H9 (cell line): ENCODE data around the gene MRPS26. TPM values are rescaled to one million over a fixed set of nuclear protein-coding genes. Genes with fewer than 3 reads are reported as not detected.
A peak's percentile ranks its signal among the peaks of the same experiment; 100 is the strongest.

ENCODE experiments used
- DNase-seq: peaks from one replicate; pipeline ENCODE4 v3.0.0-alpha.2; 2017
- H2AFZ ChIP-seq: one replicate; pipeline ENCODE4 v1.6.1; 2013; ENCODE audit warnings: mild to moderate bottlenecking, low read length, control low read depth, moderate library complexity
- H2AK5ac ChIP-seq: 2 replicates; pipeline ENCODE4 v1.6.1; 2013; ENCODE audit warnings: low read length, control low read depth, mixed read lengths; ENCODE audit not compliant: insufficient read length
- H2BK120ac ChIP-seq: one replicate; pipeline ENCODE4 v1.6.1; 2013; ENCODE audit warnings: low read depth, mild to moderate bottlenecking, low read length, control low read depth, inconsistent platforms; ENCODE audit not compliant: poor library complexity, severe bottlenecking
- H2BK12ac ChIP-seq: 2 replicates; pipeline ENCODE4 v1.6.1; 2013; ENCODE audit warnings: low read length, control low read depth, mixed read lengths, low read depth; ENCODE audit not compliant: insufficient read length
- H2BK15ac ChIP-seq: 2 replicates; pipeline ENCODE4 v1.6.1; 2013; ENCODE audit warnings: low read depth, low read length, control low read depth
- H2BK20ac ChIP-seq: one replicate; pipeline ENCODE4 v1.6.1; 2013; ENCODE audit warnings: low read depth, mild to moderate bottlenecking, low read length, control low read depth, inconsistent platforms; ENCODE audit not compliant: poor library complexity, severe bottlenecking
- H2BK5ac ChIP-seq: 2 replicates; pipeline ENCODE4 v1.6.1; 2013; ENCODE audit warnings: low read length, control low read depth, mixed read lengths; ENCODE audit not compliant: insufficient read length
- H3K14ac ChIP-seq: 2 replicates; pipeline ENCODE4 v1.6.1; 2013; ENCODE audit warnings: low read length, control low read depth; ENCODE audit not compliant: insufficient read depth
- H3K18ac ChIP-seq: 2 replicates; pipeline ENCODE4 v1.6.1; 2013; ENCODE audit warnings: low read depth, mild to moderate bottlenecking, mixed read lengths, low read length, control low read depth; ENCODE audit not compliant: insufficient read length
- H3K23ac ChIP-seq: 2 replicates; pipeline ENCODE4 v1.6.1; 2013; ENCODE audit warnings: low read length, control low read depth, mixed read lengths, low read depth; ENCODE audit not compliant: insufficient read length
- H3K23me2 ChIP-seq: 2 replicates; pipeline ENCODE4 v1.6.1; 2013; ENCODE audit warnings: low read depth, mild to moderate bottlenecking, mixed read lengths, low read length, control low read depth; ENCODE audit not compliant: insufficient read length, poor library complexity, severe bottlenecking
- H3K27ac ChIP-seq: 2 replicates; pipeline ENCODE4 v1.5.1; 2013; ENCODE audit warnings: low read length, control low read depth, mixed read lengths, low read depth; ENCODE audit not compliant: insufficient read length
- H3K27me3 ChIP-seq: 2 replicates; pipeline ENCODE4 v1.6.1; 2013; ENCODE audit warnings: low read length, control low read depth, inconsistent platforms; ENCODE audit not compliant: insufficient read depth
- H3K4ac ChIP-seq: 2 replicates; pipeline ENCODE4 v1.6.1; 2013; ENCODE audit warnings: low read depth, mild to moderate bottlenecking, control low read depth, inconsistent platforms, low read length, moderate library complexity
- H3K4me1 ChIP-seq: 2 replicates; pipeline ENCODE4 v1.6.1; 2013; ENCODE audit warnings: low read length, control low read depth, inconsistent platforms; ENCODE audit not compliant: insufficient read depth
- H3K4me2 ChIP-seq: 2 replicates; pipeline ENCODE4 v1.6.1; 2013; ENCODE audit warnings: low read length, control low read depth, mixed read lengths; ENCODE audit not compliant: insufficient read length, insufficient read depth
- H3K56ac ChIP-seq: 2 replicates; pipeline ENCODE4 v1.6.1; 2013; ENCODE audit warnings: low read depth, mild to moderate bottlenecking, mixed read lengths, low read length, control low read depth; ENCODE audit not compliant: insufficient read length
- H3K79me1 ChIP-seq: 2 replicates; pipeline ENCODE4 v1.6.1; 2013; ENCODE audit warnings: low read depth, mild to moderate bottlenecking, moderate library complexity, low read length, control low read depth, inconsistent platforms; ENCODE audit not compliant: insufficient read depth, poor library complexity, severe bottlenecking
- H3K79me2 ChIP-seq: 2 replicates; pipeline ENCODE4 v1.6.1; 2013; ENCODE audit warnings: low read length, control low read depth, inconsistent platforms; ENCODE audit not compliant: insufficient read depth
- H3K9ac ChIP-seq: 2 replicates; pipeline ENCODE4 v1.6.1; 2013; ENCODE audit warnings: low read length, control low read depth, mixed read lengths; ENCODE audit not compliant: insufficient read length; ENCODE audit errors: extremely low read depth
- H3K9me3 ChIP-seq: one replicate; pipeline ENCODE4 v1.6.1; 2013; ENCODE audit warnings: low read depth, low read length, inconsistent platforms; ENCODE audit not compliant: control insufficient read depth
- H3T11ph ChIP-seq: one replicate; pipeline ENCODE4 v1.6.1; 2013; ENCODE audit warnings: mild to moderate bottlenecking, low read length, control low read depth, inconsistent platforms
- H4K20me1 ChIP-seq: one replicate; pipeline ENCODE4 v1.6.1; 2013; ENCODE audit not compliant: control insufficient read depth, insufficient read length, insufficient read depth
- H4K5ac ChIP-seq: 2 replicates; pipeline ENCODE4 v1.6.1; 2013; ENCODE audit warnings: low read depth, mild to moderate bottlenecking, mixed read lengths, low read length, control low read depth; ENCODE audit not compliant: insufficient read length
- H4K8ac ChIP-seq: replicated peaks from 2 replicates; pipeline ENCODE4 v1.6.1; 2013; ENCODE audit warnings: low read length, control low read depth, mixed read lengths, low read depth; ENCODE audit not compliant: insufficient read length
- H4K91ac ChIP-seq: 2 replicates; pipeline ENCODE4 v1.6.1; 2013; ENCODE audit warnings: low read depth, mild to moderate bottlenecking, moderate library complexity, mixed read lengths, low read length, control low read depth; ENCODE audit not compliant: insufficient read length
- H3K27ac Mint-ChIP-seq, 3 experiments: 2 replicates in 2 of 3; 3 replicates in 1 of 3; pipeline ENCODE4 v1.8.0; 2020 to 2021; ENCODE audit warnings: mixed read lengths in 3 of 3, mild to moderate bottlenecking in 1 of 3, moderate library complexity in 1 of 3
- H3K27me3 Mint-ChIP-seq: 2 replicates; pipeline ENCODE4 v1.8.0; 2021; ENCODE audit warnings: low read depth, mild to moderate bottlenecking, moderate library complexity, mixed read lengths
- H3K36me3 Mint-ChIP-seq, 3 experiments: 2 replicates in 2 of 3; 3 replicates in 1 of 3; pipeline ENCODE4 v1.8.0; 2020 to 2021; ENCODE audit warnings: low read depth in 3 of 3, mixed read lengths in 3 of 3; ENCODE audit not compliant: insufficient read depth in 1 of 3
- H3K4me1 Mint-ChIP-seq, 2 experiments: 2 replicates each; pipeline ENCODE4 v1.8.0; 2020; ENCODE audit warnings: mixed read lengths in 2 of 2
- H3K4me3 Mint-ChIP-seq, 2 experiments: 2 replicates in 1 of 2; 3 replicates in 1 of 2; pipeline ENCODE4 v1.8.0; 2020 to 2021; ENCODE audit warnings: mild to moderate bottlenecking in 2 of 2, mixed read lengths in 2 of 2, moderate library complexity in 1 of 2
- H3K9me3 Mint-ChIP-seq, 2 experiments: 2 replicates in 1 of 2; 3 replicates in 1 of 2; pipeline ENCODE4 v1.8.0; 2020; ENCODE audit warnings: mild to moderate bottlenecking in 2 of 2, mixed read lengths in 2 of 2, moderate library complexity in 1 of 2
- WGBS: extraction: QIAGEN DNeasy Blood & Tissue Kit; methylation state at CpG from one replicate; pipeline ENCODE4 v1.1.7; 2013; ENCODE audit warnings: missing lambda C conversion rate, low lambda C conversion rate, mixed read lengths; ENCODE audit not compliant: insufficient read length; ENCODE audit errors: extremely low coverage; 5-methylcytosine and 5-hydroxymethylcytosine counted together
- total RNA-seq: library from RNA; stranded (reverse); gene quantifications from 2 replicates; pipeline ENCODE4 v1.2.1, GENCODE V29; 2021
- TF ChIP-seq, protein P1 (sequence below): fragments of 200-600 bp; sonication (generic); conservative IDR thresholded peaks from 3 replicates; pipeline ENCODE4 v1.8.0; 2021; ENCODE audit warnings: antibody characterized with exemption, mild to moderate bottlenecking

MRPS26 gene
- total RNA-seq, 1 experiment from 2014 or later, result 97.6 TPM

- no peak within 1 kb of the TSS for H2BK20ac ChIP-seq
- peaks cover 57% of the 10 kb centered on the region for H3K27me3 Mint-ChIP-seq
- H2BK12ac ChIP-seq, result no peak within 1 kb of the TSS
- H2BK15ac ChIP-seq, result no peak within 1 kb of the TSS
- peaks cover 0 to 8% of the 10 kb centered on the region in 2 experiments; a peak in 1 of 4 replicates for H3K4me1 Mint-ChIP-seq
- no peak within 1 kb of the TSS for H2AK5ac ChIP-seq
- no peak within 1 kb of the TSS; a peak in 1 of 7 replicates for H3K27ac Mint-ChIP-seq
- peak within 1 kb of the TSS; percentile 42 to 70; a peak in 4 of 5 replicates for H3K4me3 Mint-ChIP-seq
- no peak within 1 kb of the TSS for H2BK120ac ChIP-seq
- TF ChIP-seq, protein P1, sequence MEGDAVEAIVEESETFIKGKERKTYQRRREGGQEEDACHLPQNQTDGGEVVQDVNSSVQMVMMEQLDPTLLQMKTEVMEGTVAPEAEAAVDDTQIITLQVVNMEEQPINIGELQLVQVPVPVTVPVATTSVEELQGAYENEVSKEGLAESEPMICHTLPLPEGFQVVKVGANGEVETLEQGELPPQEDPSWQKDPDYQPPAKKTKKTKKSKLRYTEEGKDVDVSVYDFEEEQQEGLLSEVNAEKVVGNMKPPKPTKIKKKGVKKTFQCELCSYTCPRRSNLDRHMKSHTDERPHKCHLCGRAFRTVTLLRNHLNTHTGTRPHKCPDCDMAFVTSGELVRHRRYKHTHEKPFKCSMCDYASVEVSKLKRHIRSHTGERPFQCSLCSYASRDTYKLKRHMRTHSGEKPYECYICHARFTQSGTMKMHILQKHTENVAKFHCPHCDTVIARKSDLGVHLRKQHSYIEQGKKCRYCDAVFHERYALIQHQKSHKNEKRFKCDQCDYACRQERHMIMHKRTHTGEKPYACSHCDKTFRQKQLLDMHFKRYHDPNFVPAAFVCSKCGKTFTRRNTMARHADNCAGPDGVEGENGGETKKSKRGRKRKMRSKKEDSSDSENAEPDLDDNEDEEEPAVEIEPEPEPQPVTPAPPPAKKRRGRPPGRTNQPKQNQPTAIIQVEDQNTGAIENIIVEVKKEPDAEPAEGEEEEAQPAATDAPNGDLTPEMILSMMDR, result no peak
- no peak within 1 kb of the TSS for H4K91ac ChIP-seq
- no peaks in the 10 kb centered on the region for H3K79me1 ChIP-seq
- H3K36me3 Mint-ChIP-seq, result no peaks in the 10 kb centered on the region; a peak in 2 of 7 replicates
- no peak within 1 kb of the TSS for H2AFZ ChIP-seq
- no CpG with 5 or more reads among the region's 28 CpGs for WGBS
- H3T11ph ChIP-seq, result no peak within 1 kb of the TSS
- no peak within 1 kb of the TSS for H3K18ac ChIP-seq
- H3K9me3 ChIP-seq, result no peaks in the 10 kb centered on the region
- no peak within 1 kb of the TSS for H3K27ac ChIP-seq
- no peak within 1 kb of the TSS for H3K23ac ChIP-seq
- H3K23me2 ChIP-seq, result peaks cover 4% of the 10 kb centered on the region
- no peak within 1 kb of the TSS for H2BK5ac ChIP-seq
- H3K9ac ChIP-seq, result no peak within 1 kb of the TSS
- peaks cover 0 to 2% of the 10 kb centered on the region in 2 experiments; a peak in 1 of 5 replicates for H3K9me3 Mint-ChIP-seq
- no peak within 1 kb of the TSS for H3K4ac ChIP-seq
- H3K56ac ChIP-seq, result no peak within 1 kb of the TSS
- no peak within 1 kb of the TSS for H3K14ac ChIP-seq
- H3K27me3 ChIP-seq, result peaks cover 29% of the 10 kb centered on the region
- H4K8ac ChIP-seq, result no peak within 1 kb of the TSS
- DNase-seq, result no peak
- peak within 1 kb of the TSS; percentile 77 for H3K4me2 ChIP-seq
- no peak within 1 kb of the TSS for H4K5ac ChIP-seq
- H3K4me1 ChIP-seq, result no peaks in the 10 kb centered on the region; the same call in 1 of the 2 replicates
- H4K20me1 ChIP-seq, result no peaks in the 10 kb centered on the region
- H3K79me2 ChIP-seq, result no peaks in the 10 kb centered on the region
Measured at GRCh38 chr20:3084283-3084985, 38.6 kb downstream of the MRPS26 start, which contains the start of gene AVP. AVP (minus strand) TSS chr20:3084724; CDS start chr20:3084674, 50 bp downstream.
